IPS-18c (cell line): ENCODE measurements around the gene GNG13.

ENCODE experiments used
- H3K4me3 ChIP-seq: 2 replicates; pipeline ENCODE4 v1.7.0; 2013; ENCODE audit warnings: low read depth, mild to moderate bottlenecking, low read length, moderate library complexity; ENCODE audit not compliant: insufficient read depth
- H3K9me3 ChIP-seq: one replicate; pipeline ENCODE4 v1.6.1; 2013; ENCODE audit warnings: mild to moderate bottlenecking, low read length, moderate library complexity; ENCODE audit not compliant: control insufficient read depth, insufficient read depth

Gene GNG13

DNA sequence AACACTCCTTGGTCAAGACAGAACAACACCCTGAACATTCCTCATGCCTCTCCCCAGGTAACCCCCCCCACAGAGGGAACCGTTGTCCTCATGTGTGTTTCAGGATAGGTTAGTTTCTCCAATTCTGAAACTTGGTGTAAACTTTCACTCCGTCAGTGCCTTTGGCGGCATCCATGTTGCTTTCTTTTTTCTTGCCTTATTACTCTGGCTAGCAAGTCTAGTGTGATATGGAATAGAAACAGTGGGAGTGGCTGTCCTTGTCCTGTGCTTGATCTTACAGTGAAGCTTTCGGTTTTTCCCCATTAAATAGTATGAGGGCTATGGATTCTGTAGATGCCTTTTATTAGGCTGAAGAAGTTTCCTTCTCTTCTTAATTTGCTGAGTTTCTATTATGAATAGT is 35.7 kb upstream of the GNG13 start:
- no peak overlapping the region for H3K4me3 ChIP-seq
- H3K9me3 ChIP-seq = peaks cover 7% of the 10 kb centered on the region

DNA sequence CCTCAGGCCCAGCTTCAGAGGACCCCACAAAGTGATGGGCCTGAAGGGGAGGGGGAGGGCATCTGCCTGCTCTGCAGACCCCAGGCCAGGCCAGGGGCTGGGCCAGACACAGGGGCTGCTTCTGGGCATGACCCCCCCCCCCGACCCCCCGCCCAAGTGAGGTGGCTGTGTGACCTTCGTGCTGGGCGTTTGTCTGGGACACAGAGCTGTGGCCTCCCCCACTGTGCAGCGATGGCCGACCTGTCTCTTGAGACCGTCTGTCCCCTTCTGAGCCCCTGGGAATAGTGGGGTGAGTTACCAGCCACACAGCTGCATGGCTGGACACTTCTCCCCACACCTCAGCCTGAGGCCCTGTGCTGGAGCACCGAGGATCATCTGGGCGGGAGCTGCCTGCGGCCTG is 34.8 kb upstream of the GNG13 start:
- Histone ChIP-seq H3K9me3 (peaks cover 7% of the 10 kb centered on the region), H3K4me3 (no peak overlapping the region)

DNA sequence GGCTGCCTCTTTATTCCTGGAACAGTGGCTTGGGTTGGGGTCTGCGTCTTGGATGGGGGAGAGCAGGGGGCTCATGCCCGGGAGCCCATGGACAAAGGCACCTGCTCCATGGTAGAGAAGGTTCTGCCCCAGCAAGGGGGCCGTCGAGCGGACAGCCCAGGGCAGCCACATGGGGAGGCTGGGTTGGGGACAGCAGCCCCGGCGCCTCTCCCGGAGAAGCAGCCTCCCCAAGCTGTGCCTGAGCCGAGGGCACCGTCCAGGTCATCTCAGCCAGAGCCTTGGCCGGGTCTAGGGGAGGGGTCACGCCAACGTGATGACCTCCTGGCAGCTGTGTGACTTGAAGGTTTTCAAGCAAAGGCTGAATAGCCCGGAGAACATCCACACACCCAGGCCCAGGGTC is 32.9 kb upstream of the GNG13 start:
- Histone ChIP-seq H3K9me3 (peaks cover 7% of the 10 kb centered on the region), H3K4me3 (no peak overlapping the region)

GRCh38 chr16:832652-833336 is 32.3 kb upstream of the GNG13 start:
- H3K4me3 ChIP-seq = no peak overlapping the region
- H3K9me3 ChIP-seq = peaks cover 7% of the 10 kb centered on the region

- H3K9me3 ChIP-seq = peaks cover 7% of the 10 kb centered on the region
- no peak overlapping the region for H3K4me3 ChIP-seq
These were observed 31.3 kb upstream of the GNG13 start for GRCh38 chr16:831571-832413.

DNA sequence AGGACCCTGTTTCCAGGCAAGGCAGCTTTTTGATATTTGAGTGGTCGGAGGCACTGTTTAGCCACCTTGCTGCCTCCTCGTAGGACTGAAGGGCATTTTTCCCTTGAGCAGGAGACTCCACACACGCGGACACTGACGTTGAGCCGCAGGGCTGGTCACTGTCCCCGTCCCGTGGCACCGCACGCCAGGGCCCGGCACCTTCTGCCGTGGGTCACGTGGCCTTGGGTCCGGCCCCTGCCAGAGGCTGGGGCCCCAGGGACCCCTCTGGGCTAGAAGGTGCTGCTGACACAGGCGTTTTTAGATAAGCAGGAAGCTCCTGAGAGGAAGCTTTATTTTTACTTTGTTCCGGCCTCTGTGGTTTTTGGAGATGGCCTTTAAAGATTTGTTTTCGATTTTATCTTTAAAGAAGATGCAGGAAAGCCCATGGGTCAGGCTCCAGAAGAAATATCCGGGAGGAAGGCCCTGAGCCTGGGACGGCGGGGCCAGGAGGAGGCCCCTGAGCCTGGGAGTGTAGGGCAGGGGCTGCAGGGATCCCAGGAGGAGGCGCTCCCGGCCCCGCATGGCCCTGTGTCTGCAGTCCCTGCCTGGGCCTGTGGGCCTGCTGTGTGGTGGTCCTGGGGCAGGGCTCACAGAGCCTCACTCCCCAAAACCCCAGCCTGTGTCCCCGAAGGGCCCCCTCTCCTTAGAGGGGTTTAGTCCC is 30.5 kb upstream of the GNG13 start:
- H3K4me3 ChIP-seq = no peak overlapping the region
- H3K9me3 ChIP-seq = peaks cover 6% of the 10 kb centered on the region

DNA sequence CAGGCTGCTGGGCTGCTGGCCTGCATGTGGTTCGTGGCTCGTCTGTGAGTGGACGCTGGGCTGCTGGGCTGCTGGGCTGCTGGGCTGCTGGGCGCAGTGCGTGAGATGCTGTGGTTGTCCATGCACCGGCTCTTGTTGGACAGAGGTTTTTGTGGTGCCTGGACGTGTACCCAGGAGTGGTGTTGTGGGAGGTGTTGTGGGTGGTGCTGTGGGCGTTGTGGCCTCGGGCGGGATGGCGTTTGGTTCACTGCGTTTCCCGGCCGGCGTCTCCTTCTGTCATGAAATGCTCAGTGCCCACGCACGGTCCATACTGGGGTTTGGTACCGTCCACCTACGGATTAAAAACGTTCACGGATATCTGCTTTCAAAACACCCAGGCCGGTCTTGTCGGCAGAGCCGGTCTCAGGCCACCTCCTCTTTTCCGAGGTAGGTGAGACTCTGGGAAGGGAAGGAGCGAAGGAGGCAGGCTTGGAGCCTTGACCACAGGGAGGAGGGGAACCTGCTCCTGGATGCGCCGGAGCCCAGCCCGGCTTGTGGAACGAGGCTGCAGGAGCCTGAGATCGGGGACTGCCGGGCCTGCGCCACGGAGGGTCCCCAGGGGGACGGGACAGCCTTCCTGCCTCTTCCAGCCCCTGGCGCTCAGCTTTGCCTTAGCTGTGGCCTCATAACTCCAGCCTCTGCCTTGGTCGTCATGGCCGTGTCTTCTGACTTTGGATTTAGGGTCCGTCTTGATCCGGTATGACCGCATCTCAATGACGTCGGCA is 29.8 kb upstream of the GNG13 start:
- H3K4me3 ChIP-seq = no peak overlapping the region
- H3K9me3 ChIP-seq = no peaks in the 10 kb centered on the region

DNA sequence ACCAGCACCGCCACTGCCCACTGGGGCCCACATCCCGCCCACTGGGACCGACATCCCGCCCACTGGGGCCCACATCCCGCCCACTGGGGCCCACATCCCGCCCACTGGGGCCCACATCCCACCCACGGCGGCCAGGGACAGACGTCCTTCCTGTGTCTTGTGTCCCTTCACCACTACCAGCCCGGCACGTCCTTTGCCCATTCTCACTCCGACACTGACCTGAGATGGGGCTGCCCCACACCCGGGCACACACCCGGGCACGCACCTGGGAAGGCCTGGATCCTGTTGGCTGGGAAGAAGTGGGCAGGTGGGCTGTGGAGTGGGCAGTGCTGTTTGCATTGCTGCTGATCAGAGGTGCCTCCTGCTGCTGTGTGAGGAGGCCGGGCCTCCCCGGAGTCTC is 28.4 kb upstream of the GNG13 start:
- Histone ChIP-seq H3K9me3 (no peaks in the 10 kb centered on the region), H3K4me3 (no peak overlapping the region)

DNA sequence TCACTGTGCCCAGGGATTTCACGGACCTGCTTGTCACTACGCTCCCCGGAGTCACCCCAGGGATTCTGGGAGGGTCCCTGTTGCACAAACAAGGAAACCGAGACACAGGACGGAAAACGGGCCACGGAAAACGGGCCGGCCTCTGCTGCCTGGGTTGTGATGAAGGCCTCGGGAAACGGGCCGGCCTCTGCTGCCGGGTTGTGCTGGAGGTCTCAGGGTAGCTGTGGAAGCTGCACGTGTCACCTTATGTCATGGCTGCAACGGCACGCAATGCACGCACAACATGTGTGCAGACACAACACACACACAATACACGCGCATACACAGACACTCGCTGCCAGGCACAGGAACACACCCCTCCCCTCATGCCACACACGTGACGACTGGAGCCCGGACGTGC is 27.0 kb upstream of the GNG13 start:
- no peaks in the 10 kb centered on the region for H3K9me3 ChIP-seq
- H3K4me3 ChIP-seq = no peak overlapping the region

DNA sequence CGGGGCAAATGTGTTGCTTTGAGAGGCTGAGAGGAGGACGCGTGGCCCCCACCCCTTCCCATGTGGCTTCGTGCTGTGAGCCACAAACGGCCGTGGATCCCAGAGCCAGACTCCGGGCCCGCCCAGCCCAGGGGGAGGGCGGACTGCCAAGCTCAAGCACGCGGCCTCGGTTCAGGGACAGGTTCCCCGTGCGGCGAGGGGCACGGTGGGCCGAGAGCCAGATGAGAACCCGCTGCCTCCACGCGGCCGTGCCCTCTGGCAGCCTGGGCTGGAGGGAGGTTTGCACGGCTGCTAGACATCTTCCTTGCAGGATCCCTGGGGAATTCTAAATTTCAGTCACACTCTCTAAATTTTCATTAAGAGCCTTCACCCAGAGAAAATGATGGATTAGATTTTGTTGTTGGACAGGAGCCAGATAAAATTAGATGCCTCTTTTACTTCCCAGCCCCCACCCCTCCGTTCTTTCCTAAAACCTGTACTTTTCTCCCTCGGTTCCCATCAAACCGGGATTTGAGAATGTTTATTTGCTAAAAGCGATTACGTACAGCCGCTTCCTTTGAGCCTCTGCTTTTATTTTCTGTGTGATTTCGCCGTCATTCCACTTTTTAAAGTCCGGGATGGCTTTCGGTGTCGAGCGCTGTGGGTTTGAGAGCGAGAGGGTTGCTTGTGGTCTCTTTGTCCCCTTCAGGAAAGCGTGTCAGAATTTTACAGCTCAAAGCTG is 25.0 kb upstream of the GNG13 start:
- no peak overlapping the region for H3K4me3 ChIP-seq
- no peaks in the 10 kb centered on the region for H3K9me3 ChIP-seq

DNA sequence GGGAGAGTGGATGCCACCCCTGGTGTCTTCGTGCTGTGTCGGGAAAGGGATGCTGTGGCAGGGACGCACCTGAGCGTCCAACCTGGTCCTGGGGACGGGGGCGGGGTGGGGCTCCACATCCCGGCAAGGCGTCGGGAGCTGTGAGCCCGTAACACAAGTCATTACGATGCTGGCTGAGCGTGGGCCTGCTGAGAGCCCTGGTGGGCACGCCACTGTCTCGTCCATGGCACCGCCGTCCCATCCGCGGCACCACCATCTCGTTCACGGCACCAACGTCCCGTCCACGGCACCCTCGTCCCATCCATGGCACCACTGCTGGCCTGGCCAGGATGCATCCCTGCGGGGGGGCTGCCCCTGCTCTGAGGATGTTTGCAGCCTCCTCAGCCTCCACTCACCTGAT is 24.1 kb upstream of the GNG13 start:
- Histone ChIP-seq H3K4me3 (no peak overlapping the region), H3K9me3 (no peaks in the 10 kb centered on the region)

- no peak overlapping the region for H3K4me3 ChIP-seq
These were observed 23.7 kb upstream of the GNG13 start for GRCh38 chr16:824194-824593.

GRCh38 chr16:822909-823297 is 22.4 kb upstream of the GNG13 start:
- no peaks in the 10 kb centered on the region for H3K9me3 ChIP-seq
- H3K4me3 ChIP-seq = no peak overlapping the region

More at GRCh38 chr16:824194-824593, 23.7 kb upstream of the GNG13 start:
- no peaks in the 10 kb centered on the region for H3K9me3 ChIP-seq

DNA sequence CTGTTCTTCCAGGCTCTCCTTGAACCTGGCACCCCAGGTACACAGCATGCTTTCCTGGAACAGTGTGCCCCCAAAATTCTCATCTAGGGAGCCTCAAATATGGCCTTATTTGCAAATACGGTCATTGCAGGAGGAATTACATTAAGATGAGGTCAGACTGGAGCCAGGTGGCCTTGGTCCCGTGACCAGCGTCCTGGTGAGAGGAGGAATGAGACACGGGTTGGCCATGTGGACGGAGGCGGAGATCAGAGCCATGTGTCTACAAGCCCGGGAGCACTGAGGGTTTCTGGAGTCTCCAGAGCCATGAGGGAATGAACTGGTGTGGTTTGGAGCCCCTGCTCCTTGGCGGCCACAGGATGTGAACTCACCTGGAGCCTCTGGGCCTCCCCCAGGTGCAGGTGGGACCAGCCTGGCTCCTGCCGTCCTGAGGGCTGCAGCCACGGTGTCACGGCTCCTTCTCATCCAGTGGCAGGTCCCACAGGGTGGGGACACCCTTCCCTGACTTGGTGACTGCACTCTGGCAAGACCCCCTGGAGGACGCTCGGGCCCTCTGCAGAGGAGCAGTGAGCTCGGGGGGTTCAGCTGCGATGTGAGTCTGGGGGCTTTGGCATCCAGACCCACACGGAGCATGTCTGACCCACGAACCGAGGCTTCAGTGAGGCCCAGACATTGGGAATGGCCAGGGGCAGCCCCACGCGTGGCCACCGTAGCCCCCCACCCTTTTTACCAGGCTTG is 21.8 kb upstream of the GNG13 start:
- no peak overlapping the region for H3K4me3 ChIP-seq

DNA sequence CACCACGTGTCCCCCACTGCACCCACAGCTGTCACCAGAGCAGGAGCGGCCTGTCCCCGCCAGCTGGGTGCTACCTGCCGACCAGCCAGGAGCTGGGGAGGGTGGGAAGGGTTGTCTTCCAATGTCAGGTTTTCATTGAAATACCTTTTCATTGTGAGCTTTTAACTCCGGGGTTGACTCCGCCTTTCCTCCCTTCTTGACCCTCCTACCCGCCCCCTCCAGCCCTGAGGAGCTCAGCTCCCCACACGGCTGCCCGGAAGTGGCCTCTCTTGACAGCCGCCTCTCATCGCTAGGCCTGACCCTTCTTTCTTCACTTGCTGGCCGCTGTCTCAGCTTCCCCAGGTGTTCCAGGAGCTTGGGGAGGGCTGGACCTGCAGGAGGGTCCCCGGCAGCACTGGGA is 21.2 kb upstream of the GNG13 start:
- no peaks in the 10 kb centered on the region for H3K9me3 ChIP-seq

More for the DNA sequence above, 21.8 kb upstream of the GNG13 start:
- H3K9me3 ChIP-seq = no peaks in the 10 kb centered on the region

GRCh38 chr16:820748-821147 is 20.2 kb upstream of the GNG13 start:
- no peaks in the 10 kb centered on the region for H3K9me3 ChIP-seq
- H3K4me3 ChIP-seq = no peak overlapping the region

More for the DNA sequence above, 21.2 kb upstream of the GNG13 start:
- no peak overlapping the region for H3K4me3 ChIP-seq
